COLO829 (cell line): ENCODE measurements around the gene RRAGA.
"Not testable (repeated sequence)": the region's sequence is repeated elsewhere in the genome, so short reads cannot be mapped to it uniquely, and the experiment has no call there.

ENCODE experiments used
- DNase-seq: peaks from one replicate; pipeline ENCODE4 v3.0.0; 2012; ENCODE audit warnings: low spot score

Gene RRAGA, protein sequence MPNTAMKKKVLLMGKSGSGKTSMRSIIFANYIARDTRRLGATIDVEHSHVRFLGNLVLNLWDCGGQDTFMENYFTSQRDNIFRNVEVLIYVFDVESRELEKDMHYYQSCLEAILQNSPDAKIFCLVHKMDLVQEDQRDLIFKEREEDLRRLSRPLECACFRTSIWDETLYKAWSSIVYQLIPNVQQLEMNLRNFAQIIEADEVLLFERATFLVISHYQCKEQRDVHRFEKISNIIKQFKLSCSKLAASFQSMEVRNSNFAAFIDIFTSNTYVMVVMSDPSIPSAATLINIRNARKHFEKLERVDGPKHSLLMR

DNA sequence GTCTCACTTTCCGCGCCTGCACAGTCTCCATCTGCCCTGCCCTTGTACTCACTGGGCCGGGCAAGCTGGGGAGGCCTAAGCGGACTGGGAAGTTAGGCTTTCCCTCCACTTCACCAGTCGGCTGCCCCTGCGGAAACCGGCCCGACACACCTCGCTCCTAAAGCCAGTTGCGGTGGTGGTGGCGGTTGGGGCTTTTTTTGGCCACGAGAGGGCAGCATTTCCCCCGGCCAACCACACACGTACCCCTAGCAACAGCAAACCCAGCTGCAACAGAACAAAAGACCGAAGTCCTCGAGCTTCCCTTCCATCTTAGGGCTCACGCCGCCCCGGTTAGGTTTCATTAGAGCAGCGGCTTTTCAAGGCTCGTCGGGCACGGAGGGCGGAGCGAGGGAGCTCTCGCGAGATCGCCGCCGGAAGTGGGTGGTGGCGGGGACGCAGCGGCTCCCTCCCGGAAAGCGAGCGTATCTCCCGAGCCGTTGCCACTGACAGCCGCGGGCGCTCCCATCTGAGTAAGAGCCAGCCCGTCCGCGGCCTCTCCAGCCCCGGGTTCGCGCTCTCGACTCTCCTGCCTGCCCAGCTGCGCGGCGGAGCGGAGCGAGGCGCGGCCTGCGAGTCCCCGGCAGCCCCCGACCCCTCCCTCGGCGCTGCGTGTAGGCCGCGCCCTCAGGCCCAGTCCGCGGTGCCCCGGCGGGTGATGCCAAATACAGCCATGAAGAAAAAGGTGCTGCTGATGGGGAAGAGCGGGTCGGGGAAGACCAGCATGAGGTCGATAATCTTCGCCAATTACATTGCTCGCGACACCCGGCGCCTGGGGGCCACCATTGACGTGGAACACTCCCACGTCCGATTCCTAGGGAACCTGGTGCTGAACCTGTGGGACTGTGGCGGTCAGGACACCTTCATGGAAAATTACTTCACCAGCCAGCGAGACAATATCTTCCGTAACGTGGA lies at the start of gene RRAGA:
Gene RRAGA, plus strand, starts transcription at position 462 of the 951 bp plus-strand sequence. Its CDS starts 233 bp downstream, at position 695.
- peak; percentile 81 for DNase-seq

DNA sequence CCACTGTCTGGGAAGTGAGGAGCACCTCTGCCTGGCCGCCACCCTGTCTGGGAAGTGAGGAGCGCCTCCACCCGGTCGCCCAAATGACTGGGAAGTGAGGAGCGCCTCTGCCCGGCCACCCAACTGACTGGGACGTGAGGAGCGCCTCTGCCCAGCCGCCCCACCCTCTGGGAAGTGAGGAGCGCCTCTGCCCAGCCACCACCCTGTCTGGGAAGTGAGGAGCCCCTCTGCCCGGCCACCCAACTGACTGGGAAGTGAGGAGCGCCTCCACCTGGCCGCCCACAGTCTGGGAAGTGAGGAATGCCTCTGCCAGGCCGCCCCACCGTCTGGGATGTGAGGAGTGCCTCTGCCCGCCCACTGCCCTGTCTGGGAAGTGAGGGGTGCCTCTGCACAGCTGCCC lies 49.1 kb upstream of the RRAGA start:
- no peak for DNase-seq

DNA sequence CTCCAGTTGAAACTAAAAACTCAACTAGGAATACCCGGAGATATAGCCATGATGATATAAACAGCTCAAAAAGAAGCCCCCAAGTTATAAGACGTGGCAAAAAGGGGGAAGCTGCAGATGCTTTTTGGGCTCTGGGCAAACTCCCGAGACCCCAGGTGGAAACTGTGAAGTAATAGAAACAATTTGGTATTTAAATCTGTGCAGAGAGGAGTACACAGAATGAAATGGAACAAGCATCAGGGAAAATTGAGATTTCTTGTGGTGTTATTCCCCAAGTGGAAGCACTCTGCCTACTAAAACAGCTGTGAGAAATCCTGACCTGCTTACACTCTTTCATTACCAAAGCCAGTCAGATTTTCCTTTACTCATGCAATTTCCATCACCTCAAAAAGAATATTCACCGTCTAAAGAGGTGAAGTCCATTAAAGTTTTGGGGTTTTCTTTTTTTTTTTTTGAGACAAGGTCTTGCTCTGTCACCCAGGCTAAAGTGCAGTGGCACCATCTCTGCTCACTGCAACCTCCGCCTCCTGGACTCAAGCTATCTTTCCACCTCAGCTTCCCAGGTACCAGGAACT lies 39.7 kb upstream of the RRAGA start:
- no peak for DNase-seq

DNA sequence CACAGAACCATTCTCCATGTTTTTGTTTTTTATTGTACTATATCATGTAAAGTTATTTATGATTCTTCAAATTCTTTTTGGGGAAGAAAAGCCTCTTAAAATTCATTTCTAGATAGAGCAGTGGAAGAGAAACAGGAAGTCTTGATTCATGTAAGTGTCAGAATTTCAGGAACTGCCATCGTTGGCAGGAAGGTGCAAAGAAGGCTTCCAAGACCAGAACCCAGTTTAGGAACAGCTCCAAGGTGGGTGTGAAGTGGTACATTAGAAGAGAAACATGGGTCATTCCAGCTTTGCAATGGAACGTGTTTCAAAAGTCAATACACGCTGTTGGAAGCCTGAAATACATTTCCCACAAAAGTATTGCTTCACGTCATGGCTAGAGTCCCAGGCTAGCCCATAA lies 31.0 kb upstream of the RRAGA start:
- DNase-seq = no peak

DNA sequence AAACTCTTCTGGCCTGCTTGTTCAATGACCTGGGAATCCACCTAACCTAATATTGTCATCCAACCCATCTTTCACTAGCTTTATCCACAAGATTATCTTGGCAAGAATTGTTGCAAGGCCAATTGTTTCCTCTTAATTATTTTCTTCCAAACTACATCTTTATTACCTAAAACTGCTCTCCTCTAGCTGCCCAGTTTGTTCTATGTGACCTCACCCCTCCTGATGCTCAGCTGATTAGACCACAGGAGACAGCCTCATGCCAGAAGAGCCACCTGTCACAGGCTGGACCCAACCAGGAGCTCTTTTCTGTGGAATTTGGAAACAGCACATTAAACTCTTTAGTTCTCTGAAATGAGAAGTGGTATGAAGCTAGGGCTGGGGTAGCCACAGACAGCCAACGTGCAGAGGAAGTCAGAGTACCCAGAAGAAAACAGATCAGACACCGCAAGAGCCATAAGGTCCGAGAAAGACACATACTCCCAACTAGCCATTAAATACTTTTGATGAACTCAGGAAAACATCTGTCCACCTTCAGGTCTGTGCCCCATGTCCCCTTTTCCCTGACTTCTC lies 28.3 kb upstream of the RRAGA start:
- DNase-seq = no peak

DNA sequence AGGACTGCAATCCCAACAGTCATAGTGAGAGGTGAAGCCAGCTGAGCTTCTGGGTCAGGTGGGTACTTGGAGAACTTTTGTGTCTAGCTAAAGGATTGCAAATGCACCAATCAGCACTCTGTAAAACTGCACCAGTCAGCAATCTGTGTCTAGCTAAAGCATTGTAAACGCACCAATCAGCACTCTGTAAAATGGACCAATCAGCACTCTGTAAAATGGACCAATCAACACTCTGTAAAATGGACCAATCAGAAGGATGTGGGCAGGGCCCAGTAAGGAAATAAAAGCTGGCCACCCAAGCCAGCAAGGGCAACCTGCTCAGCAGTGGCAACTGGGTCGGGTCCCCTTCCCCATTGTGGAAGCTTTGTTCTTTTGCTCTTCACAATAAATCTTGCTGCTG lies 27.6 kb upstream of the RRAGA start:
- not testable (repeated sequence) for DNase-seq

DNA sequence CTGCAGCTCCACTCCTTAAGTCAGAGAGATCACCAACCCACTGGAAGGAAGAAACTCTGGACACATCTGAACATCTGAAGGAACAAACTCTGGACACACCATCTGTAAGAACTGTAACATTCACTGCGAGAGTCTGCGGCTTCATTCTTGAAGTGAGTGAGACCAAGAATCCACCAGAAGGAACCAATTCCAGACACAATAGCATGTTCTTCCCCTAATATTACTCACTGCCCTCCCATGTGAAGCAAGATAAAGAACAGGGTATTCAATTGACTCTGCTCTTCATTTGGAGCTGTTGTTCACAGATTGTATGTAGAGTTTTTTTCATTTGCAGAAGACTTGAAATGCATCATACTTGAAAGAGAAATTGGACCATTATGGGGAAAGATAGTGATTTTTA lies 27.0 kb upstream of the RRAGA start:
- DNase-seq = no peak

DNA sequence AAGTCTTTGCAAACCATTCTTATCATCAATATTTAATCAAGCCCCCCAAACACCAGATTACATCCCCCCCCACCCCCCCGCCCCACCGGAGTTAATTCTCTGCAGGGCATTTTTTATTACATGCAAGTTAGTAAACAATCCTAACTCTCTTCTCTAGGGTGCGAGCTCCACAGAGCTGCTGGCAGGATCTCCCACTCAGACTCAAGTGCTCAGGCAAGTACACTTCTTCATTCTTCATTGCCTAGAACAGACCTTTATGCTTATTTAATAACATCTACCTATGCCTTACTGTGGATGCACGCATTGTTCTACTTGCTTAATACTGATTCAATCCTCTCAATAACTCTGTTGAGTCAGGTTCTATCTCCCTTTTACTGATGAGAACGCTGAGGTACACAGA lies 26.1 kb upstream of the RRAGA start:
- no peak for DNase-seq

DNA sequence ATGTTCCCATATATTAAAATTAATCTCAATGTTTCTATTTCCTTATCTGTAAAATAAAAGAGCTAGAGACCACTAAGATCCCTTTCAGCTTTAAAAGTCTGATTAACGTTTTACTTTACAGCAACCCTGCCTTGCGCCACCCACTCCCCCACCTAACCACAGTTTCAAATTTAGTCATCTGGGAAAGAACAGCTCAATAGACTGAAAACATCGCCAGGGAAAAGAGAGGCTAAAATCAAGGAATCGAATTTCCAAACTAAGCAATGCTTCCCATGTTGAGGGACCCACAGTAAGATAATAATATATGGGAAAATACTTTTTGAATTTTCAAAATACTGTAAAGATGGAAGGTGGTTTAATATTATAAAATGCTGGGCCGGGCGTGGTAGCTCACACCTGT lies 22.9 kb upstream of the RRAGA start:
- DNase-seq = no peak

DNA sequence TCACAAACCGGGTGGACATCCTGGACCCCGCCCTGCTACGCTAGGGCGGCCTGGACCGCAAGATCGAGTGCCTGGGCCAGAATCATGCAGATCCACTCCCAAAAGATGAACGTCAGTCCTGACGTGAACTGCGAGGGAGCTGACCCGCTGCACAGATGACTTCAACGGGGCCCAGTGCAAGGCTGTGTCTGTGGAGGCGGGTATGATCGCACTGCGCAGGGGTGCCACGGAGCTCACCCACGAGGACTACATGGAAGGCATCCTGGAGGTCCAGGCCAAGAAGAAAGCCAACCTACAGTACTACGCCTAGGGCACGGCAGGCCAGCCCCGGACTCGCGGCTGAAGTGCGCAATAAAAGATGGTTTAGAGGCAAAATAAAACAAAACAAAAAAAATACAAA lies 21.4 kb upstream of the RRAGA start:
- DNase-seq = no peak

DNA sequence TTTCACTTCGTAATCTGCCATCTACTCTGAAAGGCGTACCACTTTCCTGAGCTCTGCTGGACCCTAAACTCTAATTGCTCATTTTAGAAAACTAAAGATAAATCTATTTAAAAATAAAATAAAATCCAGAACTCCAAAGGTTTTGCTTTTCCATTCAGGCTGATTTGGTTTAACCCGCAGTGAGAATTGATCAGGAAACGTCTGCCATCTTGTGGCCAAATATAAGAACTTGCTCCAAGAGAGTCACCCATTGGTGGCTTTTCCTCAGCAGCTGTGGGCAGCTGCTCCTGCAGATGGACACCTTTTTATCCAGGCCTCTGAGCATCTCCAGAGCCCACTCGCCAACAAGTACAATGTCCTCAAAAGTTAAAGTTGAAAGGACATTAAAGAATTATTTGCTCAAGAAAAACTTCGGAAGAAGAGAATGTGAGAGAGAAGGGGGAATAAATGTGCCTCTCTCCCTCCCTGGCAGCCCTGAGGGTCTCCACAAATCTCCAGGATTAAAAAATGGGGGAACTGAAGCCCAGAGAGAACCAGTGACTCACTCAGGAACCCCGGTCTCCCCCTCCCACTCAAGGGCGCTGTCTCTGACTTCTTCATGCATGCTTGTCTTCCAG lies 20.3 kb upstream of the RRAGA start:
- peak; percentile 67 for DNase-seq

DNA sequence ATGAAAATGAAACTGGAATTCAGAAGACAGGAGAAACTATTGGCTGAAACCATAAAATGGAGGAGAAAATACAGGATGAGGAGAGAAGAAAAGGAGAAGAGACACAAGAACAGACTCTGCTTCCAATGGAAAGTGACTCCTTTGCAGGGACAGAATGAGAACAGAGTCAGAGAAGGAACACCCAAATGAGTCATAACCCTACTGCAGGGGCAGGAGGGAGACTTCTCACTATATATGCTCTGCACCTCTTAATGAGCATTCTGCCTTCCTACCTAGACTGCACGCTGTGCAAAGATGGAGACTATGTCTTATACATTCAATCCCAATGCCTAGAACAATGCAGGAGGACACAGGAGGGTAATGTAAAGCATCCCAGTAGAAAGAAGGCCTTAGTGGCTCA lies 18.3 kb upstream of the RRAGA start:
- no peak for DNase-seq

DNA sequence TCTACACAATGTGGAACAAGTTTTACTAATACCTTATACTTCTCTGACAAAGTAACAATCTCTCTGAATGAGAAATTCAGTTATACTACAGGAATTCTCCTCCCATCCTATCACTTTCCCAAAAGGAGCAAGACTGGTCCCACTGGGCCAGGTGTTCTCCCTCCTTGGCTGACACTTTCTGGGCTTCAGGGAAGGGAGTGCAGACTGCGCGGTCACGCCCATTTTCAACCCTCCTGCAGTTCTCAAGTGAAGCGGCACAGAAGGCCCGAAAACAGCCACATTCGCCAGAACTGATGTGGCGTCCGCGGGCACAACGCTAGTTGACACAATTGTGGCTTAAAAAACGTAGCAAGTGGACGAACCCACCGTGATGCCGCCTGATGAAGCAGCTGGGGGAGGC lies 16.8 kb upstream of the RRAGA start:
- no peak for DNase-seq

DNA sequence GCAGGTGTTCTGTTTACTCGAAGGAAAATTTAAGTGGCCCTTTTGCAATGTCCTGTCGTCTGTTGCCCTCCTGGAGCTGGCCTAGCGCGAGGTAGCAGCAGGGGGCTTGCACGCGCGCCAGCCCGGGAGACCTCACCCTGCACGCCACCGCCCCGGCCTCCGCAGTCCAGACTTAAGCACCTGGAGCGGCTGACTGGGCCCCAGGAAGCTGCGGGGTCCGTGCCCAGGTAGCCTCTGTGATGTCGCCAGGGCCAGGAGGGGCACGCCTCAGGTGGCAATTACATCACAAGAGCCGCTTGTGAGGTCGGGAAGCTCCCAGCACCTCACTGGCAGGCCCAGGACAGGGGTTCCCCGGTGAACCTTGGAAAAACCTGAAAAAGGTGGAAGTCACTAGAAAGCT lies 16.2 kb upstream of the RRAGA start, which contains the start of gene SAXO1:
Gene SAXO1, minus strand, starts transcription at position 195 of the 400 bp plus-strand sequence. CDS start 301 bp downstream, outside the sequence.
- no peak for DNase-seq

DNA sequence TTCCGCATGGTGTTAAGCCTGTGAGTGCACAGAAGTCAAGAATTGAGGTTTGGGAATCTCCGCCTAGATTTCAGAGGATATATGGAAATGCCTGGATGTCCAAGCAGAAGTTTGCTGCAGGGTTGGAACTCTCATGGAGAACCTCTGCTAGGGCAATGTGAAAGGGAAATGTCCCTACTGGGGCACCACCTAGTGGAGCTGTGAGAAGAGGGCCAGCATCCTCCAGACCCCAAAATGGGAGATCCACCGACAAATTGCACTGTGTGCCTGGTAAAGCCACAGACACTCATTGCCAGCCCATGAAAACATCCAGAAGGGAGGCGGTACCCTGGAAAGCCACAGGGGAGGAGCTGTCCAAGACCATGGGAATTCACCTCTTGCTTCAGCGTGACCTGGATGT lies 12.6 kb upstream of the RRAGA start:
- DNase-seq = no peak

DNA sequence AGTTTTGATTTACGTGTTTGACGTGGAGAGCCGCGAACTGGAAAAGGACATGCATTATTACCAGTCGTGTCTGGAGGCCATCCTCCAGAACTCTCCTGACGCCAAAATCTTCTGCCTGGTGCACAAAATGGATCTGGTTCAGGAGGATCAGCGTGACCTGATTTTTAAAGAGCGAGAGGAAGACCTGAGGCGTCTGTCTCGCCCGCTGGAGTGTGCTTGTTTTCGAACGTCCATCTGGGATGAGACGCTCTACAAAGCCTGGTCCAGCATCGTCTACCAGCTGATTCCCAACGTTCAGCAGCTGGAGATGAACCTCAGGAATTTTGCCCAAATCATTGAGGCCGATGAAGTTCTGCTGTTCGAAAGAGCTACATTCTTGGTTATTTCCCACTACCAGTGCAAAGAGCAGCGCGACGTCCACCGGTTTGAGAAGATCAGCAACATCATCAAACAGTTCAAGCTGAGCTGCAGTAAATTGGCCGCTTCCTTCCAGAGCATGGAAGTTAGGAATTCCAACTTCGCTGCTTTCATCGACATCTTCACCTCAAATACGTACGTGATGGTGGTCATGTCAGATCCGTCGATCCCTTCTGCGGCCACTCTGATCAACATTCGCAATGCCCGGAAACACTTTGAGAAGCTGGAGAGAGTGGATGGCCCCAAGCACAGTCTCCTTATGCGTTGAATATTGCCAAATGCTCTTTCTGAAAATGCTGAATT lies 850 bp downstream of the RRAGA start:
- no peak for DNase-seq

DNA sequence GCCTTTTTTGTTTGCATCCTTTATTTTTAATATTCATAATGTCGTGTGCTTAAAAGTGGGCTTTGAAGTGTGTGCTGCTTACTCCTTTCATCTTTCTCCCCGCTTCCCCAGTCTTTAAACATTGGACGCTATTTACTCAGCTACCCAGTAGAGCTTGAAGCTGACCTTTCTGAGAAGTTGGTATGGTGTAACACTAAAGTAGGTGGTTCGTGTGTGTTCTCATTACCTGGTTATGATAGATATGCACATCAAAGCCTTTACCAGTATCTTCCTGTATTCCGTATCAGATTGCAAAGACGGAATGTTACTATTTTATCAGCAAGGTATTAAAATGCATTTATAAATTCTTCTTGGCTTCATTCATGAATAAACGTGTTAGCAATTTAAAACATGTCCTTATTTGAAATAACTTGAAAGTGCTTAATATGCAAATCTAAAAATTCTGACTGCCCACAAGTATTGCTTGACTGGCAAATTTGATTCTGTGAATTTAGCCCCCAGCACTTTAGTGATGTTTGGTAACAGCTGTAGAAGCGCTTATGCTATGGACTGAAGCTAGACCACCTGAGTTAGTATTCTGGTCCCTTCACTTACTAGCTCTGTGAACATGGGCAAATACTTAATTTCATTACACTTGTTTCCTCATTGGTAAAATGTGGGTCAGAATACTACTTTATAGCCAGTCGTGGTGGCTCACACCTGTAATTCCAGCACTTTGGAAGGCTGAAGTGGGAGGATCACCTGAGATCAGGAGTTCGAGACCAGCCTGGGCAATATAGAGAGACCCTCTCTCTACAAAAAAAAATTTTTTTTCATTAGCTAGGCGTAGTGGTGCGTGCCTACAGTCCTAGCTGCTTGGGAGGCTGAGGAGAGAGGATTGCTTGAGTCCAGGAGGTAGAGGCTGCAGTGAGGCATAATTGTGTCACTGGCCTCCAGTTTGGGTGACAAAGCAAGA lies 1.7 kb downstream of the RRAGA start:
- no peak for DNase-seq

DNA sequence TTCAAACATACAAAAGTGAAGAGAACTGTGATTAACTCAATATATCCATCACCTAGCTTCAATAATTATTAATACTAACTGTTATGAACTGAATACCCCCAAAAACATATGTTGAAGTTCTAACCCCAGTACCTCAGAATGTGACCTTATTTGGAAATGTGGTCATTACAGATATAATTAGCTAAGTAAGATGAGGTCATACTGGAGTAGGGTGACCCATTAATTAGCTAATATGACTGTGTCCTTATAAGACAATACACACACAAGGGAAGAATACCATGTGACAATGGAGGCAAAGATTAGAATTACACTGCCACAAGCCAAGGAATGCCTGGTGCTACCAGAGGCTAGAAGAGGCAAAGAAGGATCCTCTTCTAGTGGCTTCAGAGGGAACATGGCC lies 7.8 kb downstream of the RRAGA start:
- no peak for DNase-seq

DNA sequence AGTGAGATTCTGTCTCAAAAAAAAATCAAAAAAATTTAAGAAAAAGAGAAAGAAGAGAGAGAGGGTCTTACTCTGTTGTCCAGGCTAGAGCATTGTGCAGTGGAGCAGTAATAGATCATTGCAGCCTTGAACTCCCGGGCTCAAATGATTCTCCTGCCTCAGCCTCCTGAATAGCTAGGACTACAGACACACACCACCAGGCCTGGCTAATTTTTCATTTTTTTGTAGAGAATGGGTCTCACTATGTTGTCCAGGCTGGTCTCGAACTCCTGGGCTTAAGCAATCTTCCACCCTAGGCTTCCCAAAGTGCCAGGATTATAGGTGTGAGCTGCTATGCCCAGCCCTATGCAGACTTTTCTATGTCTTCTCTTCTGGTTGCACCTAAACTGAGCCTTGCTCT lies 25.0 kb downstream of the RRAGA start:
- no peak for DNase-seq

DNA sequence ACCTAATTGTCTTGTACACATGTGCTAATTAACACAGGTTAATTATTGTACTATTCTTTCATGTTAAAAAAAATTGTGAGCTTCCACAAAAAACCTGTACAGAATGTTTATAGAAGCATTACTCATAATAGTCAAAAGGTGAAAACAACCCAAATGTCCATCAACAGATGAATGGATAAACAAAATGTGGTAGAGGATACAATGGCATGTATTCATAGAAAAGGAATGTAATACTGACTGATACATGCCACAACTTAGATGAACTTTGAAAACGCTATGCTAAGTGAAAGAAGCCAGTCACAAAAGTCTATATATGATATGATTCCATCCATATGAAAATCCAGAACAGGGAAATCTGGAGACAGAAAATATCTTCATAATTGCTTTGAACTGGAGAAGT lies 25.6 kb downstream of the RRAGA start:
- DNase-seq = peak; percentile 34
